Activated CD8-positive, alpha-beta memory T cell treated with anti-CD3 and anti-CD28 coated beads, Interleukin-2, amount 50 U/mL, for 24 hours (primary cell): ENCODE results near the gene ZC3H8.

Experiments used
- DNase-seq: peaks from one replicate; pipeline ENCODE4 v3.0.0-alpha.2; 2020; ENCODE audit errors: extremely low read depth

ZC3H8 gene

GRCh38 chr2:112164876-112165275, 90.0 kb downstream of the ZC3H8 start:
- DNase-seq = no peak

GRCh38 chr2:112163541-112163981, 91.3 kb downstream of the ZC3H8 start:
- DNase-seq = no peak

- DNase-seq = no peak
These were observed 91.9 kb downstream of the ZC3H8 start for GRCh38 chr2:112162956-112163355.

- no peak for DNase-seq
These were observed 92.5 kb downstream of the ZC3H8 start for GRCh38 chr2:112162341-112162740.
